C4-2B (cell line): ENCODE data around the gene AGPAT3.
A peak's percentile ranks its signal among the peaks of the same experiment; 100 is the strongest.

Experiments used
- H3K27ac ChIP-seq: fragments of 450-650 bp; 2 replicates; pipeline ENCODE4 v1.5.1; 2017
- ZFX ChIP-seq: fragments of 450-650 bp; IDR thresholded peaks from 2 replicates; pipeline ENCODE4 v1.6.1; 2017
- TF ChIP-seq, protein P1 (sequence below): fragments of 450-650 bp; conservative IDR thresholded peaks from 2 replicates; pipeline ENCODE4 v1.5.1; 2017; ENCODE audit warnings: mild to moderate bottlenecking

The AGPAT3 gene

DNA sequence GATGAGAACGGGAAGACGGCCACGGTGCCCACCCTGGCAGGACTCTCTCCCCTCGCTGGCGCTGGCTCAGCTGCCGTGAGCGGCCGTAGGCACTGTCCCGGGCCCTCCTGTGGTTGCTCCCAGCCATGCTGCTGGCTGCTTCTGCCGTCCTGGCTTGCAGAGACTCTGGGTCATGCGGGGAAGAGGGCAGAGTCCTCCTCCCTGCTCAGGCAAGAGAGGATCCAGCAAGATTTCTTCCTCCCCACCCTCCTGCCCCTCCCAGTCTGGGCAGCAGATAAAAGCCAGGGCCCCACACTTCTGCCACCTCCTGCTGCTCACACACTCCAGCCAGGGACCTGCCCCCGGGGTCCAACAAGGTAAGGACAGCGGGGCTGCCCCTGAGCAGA lies 60.1 kb downstream of the AGPAT3 start:
- TF ChIP-seq, protein P1, sequence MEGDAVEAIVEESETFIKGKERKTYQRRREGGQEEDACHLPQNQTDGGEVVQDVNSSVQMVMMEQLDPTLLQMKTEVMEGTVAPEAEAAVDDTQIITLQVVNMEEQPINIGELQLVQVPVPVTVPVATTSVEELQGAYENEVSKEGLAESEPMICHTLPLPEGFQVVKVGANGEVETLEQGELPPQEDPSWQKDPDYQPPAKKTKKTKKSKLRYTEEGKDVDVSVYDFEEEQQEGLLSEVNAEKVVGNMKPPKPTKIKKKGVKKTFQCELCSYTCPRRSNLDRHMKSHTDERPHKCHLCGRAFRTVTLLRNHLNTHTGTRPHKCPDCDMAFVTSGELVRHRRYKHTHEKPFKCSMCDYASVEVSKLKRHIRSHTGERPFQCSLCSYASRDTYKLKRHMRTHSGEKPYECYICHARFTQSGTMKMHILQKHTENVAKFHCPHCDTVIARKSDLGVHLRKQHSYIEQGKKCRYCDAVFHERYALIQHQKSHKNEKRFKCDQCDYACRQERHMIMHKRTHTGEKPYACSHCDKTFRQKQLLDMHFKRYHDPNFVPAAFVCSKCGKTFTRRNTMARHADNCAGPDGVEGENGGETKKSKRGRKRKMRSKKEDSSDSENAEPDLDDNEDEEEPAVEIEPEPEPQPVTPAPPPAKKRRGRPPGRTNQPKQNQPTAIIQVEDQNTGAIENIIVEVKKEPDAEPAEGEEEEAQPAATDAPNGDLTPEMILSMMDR, result no peak
- no peak for TF ChIP-seq ZFX
- no peak overlapping the region for H3K27ac ChIP-seq

DNA sequence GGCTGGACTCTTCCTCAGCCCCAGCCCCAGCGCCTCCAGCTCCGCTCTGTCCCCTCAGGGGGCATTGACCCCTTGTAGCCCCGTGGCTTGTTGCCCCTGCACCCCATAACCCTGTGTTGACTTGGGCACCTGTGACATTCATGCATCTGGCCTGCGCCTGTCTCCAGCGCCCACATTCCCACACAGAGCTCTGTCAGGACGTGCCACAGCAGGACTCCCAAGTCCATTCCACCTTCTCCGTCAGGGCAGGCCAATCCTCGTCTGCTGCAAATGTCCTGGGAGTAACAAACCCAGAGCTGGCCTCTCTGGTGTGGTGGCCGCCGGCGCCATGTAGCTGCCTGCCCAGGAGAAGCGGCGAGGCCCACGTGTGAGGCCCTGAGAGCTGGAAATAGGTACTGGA lies 60.6 kb downstream of the AGPAT3 start:
- no peak for TF ChIP-seq ZFX
- TF ChIP-seq, protein P1, result no peak
- H3K27ac ChIP-seq, result no peak overlapping the region

DNA sequence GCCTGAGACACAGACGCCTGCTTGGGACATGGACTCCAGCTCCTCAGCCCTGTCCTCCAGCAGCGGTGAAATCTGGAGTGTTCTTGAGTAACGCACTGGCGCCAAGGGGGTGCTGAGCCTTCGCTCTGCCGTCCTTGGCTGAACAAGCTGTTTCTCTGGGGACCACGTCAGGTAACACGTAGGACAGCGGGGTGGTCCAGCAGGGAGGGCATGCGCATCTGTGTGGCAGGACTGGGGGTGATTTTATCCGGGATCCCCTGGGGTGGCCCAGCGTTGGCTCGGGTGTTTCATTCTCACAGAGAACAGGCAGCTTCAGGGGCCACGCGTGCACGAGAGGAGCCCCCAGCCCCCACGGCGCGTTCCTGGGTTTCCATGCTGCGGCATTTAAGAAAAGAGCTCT lies 61.2 kb downstream of the AGPAT3 start:
- no peak for TF ChIP-seq ZFX
- TF ChIP-seq, protein P1, result no peak
- H3K27ac ChIP-seq, result no peak overlapping the region

DNA sequence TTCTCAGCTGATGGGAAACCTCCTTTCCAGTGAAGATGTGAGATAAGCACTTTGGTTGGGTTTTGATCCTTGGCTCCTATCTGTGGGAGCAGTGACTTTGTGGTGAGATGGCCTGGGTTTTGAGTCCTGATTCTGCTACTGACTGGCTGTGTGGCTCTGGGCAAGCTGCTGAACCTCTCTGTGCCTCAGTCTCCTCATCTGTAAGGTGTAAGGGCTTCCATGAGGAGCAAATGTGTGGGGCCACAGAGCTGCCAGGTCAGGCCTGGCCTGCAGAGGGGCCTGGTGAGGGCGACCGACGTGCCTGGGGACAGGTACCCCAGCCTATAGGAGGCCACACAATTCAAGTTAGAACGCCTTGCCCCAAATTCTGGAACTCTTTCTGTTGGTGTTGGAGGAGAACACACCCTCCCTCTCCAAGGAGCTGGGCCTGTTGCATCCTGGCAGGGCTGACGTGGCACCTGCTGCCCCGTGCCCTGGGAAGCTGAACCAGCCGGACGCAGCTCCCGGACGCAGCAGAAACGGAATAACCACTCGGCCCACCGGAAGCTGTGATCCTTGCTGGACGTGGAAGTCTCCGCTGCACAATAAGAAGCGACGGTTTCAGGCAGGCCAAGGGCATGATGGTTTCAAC lies 62.7 kb downstream of the AGPAT3 start:
- TF ChIP-seq, protein P1, result no peak
- peak overlapping the region; percentile 74 for H3K27ac ChIP-seq

DNA sequence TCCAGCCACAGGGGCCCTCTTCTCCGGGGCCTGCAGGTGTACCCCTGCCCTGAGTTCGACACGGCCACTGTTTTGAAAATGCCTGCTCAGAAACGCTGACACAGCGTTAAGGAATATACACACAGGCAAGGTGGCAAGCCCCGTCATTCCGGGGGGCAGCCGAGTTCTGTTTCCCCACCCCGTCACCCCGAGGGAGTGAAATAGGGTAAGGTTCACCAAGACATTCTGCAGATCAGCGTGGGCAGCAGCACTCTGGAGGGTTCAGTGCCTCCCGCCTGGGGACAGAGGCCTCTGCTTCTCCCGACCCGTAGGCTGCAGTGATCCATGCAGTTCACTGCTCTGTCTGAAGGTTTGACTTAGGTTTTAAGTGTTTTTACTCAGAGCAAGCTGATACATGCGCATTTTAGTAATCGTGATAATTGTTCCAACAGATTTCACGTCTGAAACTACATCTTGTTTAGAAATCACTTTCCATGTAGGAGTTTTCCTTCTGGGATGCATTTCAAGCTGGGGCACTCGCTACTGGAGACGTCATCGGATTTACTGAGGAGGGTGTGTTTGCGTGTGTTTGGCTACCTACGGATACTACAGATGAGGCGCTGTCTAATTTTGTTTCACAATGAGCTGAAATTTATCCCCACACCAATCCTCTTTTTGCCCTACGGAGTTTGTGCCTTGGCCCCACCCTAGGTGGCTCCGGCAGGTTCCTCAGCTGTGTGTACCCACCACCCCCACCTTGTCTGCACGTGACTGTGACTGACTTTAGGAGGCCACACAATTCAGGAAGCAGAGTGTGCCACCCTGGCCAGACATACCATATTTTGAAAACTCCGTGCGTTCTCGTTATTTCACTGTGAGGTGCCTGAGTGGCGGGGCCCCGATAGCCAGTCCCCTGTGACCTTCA lies 63.5 kb downstream of the AGPAT3 start:
- TF ChIP-seq ZFX, result no peak
- TF ChIP-seq, protein P1, result no peak
- peak overlapping the region; percentile 74 for H3K27ac ChIP-seq

DNA sequence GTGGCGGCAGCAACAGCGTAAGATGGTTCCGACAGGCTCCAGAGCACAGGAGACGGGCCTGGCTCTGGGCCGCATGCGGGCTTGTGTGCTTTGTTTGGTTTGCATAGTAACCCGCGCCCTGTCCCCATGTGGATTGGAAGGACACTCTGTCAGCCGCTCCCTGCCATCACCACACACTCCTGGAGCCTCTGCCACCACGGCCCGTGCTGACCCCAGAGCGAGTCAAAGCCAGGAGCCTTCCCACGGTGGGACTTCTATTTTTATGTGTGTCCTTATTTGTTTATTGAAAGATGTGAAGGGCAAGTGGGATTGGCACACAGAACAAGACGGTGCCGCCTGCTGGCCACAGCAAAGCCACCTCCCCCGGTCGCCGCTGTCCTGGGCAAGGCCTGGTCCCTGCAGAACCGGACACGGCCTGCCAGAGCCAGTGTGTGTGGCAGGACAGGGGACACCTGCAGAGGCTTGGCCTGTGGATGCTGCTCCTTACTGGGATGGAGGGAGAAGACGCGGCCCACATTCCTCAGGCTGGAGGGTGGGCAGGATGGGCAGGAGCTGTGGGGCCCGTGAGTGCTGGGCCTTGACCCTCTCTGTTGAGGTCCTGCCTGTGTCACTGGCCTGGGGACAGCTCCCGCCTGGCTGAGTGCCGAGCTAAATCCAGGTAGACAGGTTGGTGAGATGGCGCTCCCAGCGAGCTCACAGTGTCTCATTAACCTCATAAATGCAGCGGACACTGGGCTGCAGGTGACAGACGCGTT lies 64.4 kb downstream of the AGPAT3 start:
- H3K27ac ChIP-seq, result peak overlapping the region; percentile 74
- TF ChIP-seq, protein P1, result peak; percentile 45
- peak; percentile 52; the same call in 1 of the 2 replicates for TF ChIP-seq ZFX
